Measurements from ENCODE around the gene BRI3. TPM values are rescaled to one million over a fixed set of nuclear protein-coding genes. Genes with fewer than 3 reads are reported as not detected.
A peak's percentile ranks its signal among the peaks of the same experiment; 100 is the strongest.

The BRI3 gene
- total and polyA plus RNA-seq, 2 of the 13 experiments (the other 11 are each of a cell fraction or from before 2014, with no cell fraction given), result 54.0 to 103 TPM

DNA sequence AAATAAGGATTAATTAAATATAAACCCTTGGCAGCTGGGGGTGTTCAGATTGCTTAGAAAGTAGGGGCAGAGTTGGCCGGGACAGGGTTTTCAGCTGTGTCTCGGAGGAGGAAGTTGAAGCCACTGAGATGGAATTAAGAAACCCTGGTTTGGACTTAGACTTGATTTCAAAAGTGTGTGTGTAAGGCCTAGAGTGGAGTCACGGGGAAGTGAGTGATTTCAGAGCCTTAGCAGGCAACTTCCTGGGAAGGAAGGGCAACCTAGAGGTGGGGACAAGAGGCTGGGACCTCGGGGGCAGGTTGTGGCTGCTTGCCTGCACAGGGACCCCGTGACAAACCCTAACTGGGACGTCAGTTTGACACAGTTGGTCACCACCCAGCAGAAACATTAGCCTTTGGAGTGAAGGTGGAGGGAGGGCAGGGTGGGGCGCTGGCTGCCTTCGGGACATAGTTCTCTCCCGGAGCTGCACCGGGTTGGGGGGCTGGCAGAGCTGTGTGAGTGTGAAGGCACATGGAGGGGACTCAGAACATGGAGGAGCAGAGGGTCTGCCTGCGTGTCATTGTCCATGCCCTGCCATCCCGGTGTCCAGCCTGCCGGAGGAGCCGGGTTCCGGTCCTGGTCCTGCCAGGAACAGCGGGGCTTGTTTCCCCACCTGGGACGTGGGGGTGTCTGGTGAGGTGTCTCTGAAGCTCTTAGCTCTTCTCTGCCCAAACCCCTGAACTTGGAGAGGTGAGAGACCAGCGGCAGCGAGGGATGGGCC, 1.8 kb downstream of the BRI3 start:
- Histone ChIP-seq H3K36me3 (replicated peaks in 1 of 2; ENCODE audit: control insufficient read depth in 1 of 2, insufficient read depth in 2 of 2, low read length in 2 of 2) (peaks cover 3 to 7% of the 10 kb centered on the region in 2 experiments; a peak in 3 of 5 replicates), H3K4me1 (ENCODE audit: insufficient read depth, low read length) (peaks cover 84% of the 10 kb centered on the region), H3K79me2 (ENCODE audit: insufficient read depth, low read length) (peaks cover 45% of the 10 kb centered on the region), H2AFZ (ENCODE audit: low read length) (no peak overlapping the region), H3K4me3 (replicated peaks in 1 of 3; ENCODE audit: insufficient read depth in 1 of 3, low read depth in 2 of 3, low read length in 3 of 3) (peak overlapping the region; percentile 65 to 85 (median 77)), H3K9ac (ENCODE audit: insufficient read depth, low read depth, low read length) (peak overlapping the region; percentile 89), H4K20me1 (ENCODE audit: insufficient read depth, low read length) (peaks cover 31% of the 10 kb centered on the region; the same call in 1 of the 2 replicates), H3K9me3 (ENCODE audit: low read length) (no peaks in the 10 kb centered on the region), H3K27me3 (ENCODE audit: control insufficient read depth in 1 of 2, insufficient read depth in 2 of 2, low read length in 2 of 2) (no peaks in the 10 kb centered on the region; a peak in 1 of 5 replicates), H3K4me2 (ENCODE audit: low read depth, low read length) (peak overlapping the region; percentile 92), H3K27ac (ENCODE audit: extremely low read length, insufficient read depth, low read length) (peak overlapping the region; percentile 15)
- POLR2A ChIA-PET, result no interaction called here
- DNase-seq (ENCODE audit: low spot score) (no peak), ATAC-seq (no peak), FAIRE-seq (no peak)
- no peak for TF ChIP-seq HMG20A (CRISPR knock-in tag; IDR thresholded peaks at IDR 0.05; ENCODE audit: borderline replicate concordance)
- peak; percentile 9; the same call in 1 of the 2 replicates for TF ChIP-seq ZNF687 (CRISPR knock-in tag; IDR thresholded peaks at IDR 0.05)
- no peak for TF ChIP-seq SETDB1 (CRISPR knock-in tag; IDR thresholded peaks at IDR 0.05; ENCODE audit: borderline replicate concordance)
- no peak for TF ChIP-seq AKNA (CRISPR knock-in tag; IDR thresholded peaks at IDR 0.05; ENCODE audit: borderline replicate concordance)
- TF ChIP-seq ZNF496 (CRISPR knock-in tag; IDR thresholded peaks at IDR 0.05; ENCODE audit: insufficient replicate concordance), result no peak
- TF ChIP-seq, protein P1, sequence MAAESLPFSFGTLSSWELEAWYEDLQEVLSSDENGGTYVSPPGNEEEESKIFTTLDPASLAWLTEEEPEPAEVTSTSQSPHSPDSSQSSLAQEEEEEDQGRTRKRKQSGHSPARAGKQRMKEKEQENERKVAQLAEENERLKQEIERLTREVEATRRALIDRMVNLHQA (CRISPR knock-in tag; IDR thresholded peaks at IDR 0.05), result no peak
- CTCF ChIA-PET (ENCODE audit: low intra/inter-chr PET ratio, low total read pairs), result no interaction called here
- BruUV-seq (replicated peaks), result no TSS peak
- intact Hi-C loops (cut with micrococcal nuclease; ENCODE audit: unreplicated experiment) (no loop called here), in situ Hi-C loops (cut with HindIII; ENCODE audit: extremely low pct_ligation_motif_present, low pct_unique_long_range_greater_than_20kb) (loop anchor here (5.0 kb wide), 1 partner anchor 134 kb away; no protein-coding TSS in a partner anchor)
- WGBS (ENCODE audit: low lambda C conversion rate), result 60% methylated on average over 4 of the region's 19 CpGs
